Stimulated activated CD8-positive, alpha-beta memory T cell treated with anti-CD3 and anti-CD28 coated beads, Interleukin-7, amount 100 ng/mL, for 4 hours (primary cell): Measurements from ENCODE around the gene STAT5A.
"Not testable (repeated sequence)": the region's sequence is repeated elsewhere in the genome, so short reads cannot be mapped to it uniquely, and the experiment has no call there.

ENCODE experiments used
- DNase-seq, 2 donors: peaks; one replicate each; pipeline ENCODE4 v3.0.0-alpha.2; 2020; ENCODE audit warnings: low read depth in 2 of 2

STAT5A gene

DNA sequence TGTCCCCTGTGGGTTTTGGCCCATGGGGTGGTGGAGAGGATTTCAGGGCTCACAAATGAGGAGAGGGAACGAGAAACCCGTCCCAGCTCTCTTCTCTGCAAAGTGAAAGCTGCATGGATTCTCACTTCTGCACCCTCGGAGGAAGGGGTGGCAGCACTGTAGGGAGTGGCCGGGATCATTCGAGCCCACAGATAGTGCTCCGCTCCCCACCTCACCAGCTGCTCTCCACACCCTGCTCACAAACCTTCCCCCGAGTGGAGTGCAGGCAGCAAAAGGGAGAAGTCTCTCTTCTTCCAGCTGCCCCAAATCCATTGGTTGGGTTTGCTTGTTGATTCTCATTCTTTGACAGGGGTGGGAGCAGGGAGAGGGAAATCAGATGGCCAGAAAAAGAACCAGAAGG is 20.1 kb downstream of the STAT5A start:
- DNase-seq: no peak

DNA sequence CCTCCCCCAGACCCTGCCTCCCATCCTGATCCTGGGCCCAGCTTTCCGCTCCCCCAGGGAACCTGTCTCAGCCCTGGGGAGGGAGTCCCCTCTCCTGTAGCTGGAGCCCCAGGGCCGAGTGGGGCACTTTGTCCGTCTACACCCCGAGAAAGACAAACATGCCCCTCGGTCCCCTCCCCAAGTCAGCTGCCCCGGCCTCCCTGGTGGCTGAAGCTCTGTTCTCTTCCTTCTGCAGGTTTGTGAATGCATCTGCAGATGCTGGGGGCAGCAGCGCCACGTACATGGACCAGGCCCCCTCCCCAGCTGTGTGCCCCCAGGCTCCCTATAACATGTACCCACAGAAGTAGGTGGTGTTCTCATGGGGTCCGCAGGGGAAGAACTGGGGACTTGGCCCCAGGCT is 20.8 kb downstream of the STAT5A start:
- DNase-seq: no peak

DNA sequence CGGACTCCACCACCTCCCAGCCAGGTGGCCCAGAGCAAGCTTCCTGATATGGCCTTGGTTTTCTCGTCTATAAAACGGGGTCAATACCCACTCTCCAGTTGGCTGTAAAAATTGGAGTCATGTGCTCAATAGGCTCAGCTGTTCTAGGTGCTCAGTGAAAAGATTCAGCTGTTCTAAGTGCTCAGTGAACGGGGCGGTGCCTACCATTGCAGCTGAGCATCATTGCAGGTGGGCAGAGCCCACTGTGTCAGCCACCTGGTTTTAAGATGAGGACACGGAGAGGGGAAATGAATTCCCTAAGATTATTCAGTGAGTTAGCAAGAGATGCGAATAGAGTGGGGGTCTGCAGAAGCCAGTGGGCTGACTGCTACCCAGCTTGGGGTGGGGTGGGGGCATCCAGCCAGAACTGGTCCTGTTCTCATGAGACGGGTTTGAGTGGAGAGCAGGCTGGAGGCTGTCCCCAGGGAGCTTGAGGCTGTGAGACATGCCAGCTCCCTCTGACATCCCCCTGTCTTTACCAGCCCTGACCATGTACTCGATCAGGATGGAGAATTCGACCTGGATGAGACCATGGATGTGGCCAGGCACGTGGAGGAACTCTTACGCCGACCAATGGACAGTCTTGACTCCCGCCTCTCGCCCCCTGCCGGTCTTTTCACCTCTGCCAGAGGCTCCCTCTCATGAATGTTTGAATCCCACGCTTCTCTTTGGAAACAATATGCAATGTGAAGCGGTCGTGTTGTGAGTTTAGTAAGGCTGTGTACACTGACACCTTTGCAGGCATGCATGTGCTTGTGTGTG is 21.9 kb downstream of the STAT5A start:
- DNase-seq: no peak

DNA sequence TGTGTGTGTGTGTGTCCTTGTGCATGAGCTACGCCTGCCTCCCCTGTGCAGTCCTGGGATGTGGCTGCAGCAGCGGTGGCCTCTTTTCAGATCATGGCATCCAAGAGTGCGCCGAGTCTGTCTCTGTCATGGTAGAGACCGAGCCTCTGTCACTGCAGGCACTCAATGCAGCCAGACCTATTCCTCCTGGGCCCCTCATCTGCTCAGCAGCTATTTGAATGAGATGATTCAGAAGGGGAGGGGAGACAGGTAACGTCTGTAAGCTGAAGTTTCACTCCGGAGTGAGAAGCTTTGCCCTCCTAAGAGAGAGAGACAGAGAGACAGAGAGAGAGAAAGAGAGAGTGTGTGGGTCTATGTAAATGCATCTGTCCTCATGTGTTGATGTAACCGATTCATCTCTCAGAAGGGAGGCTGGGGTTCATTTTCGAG is 22.5 kb downstream of the STAT5A start:
- no peak for DNase-seq

DNA sequence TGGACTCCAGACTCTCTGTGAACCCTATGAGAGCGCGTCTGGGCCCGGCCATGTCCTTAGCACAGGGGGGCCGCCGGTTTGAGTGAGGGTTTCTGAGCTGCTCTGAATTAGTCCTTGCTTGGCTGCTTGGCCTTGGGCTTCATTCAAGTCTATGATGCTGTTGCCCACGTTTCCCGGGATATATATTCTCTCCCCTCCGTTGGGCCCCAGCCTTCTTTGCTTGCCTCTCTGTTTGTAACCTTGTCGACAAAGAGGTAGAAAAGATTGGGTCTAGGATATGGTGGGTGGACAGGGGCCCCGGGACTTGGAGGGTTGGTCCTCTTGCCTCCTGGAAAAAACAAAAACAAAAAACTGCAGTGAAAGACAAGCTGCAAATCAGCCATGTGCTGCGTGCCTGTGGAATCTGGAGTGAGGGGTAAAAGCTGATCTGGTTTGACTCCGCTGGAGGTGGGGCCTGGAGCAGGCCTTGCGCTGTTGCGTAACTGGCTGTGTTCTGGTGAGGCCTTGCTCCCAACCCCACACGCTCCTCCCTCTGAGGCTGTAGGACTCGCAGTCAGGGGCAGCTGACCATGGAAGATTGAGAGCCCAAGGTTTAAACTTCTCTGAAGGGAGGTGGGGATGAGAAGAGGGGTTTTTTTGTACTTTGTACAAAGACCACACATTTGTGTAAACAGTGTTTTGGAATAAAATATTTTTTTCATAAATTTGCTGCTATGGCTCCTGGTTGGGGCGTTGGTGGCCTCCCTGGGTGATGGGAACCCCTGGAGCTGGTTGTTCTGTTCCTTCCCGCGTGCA is 23.1 kb downstream of the STAT5A start:
- DNase-seq: no peak

DNA sequence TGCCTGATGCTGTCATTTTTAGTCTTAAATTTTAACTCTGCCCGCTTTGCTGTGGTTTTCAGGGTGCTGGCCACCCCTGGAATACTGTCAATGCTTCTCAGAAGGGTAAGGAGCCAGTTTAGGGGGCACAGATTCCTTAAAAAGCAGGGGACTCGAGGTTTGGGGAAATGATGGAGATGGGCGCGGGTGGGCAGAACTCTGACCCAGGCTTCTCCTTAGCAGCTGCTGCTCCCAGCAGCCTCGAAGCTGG is 23.7 kb downstream of the STAT5A start:
- no peak for DNase-seq

DNA sequence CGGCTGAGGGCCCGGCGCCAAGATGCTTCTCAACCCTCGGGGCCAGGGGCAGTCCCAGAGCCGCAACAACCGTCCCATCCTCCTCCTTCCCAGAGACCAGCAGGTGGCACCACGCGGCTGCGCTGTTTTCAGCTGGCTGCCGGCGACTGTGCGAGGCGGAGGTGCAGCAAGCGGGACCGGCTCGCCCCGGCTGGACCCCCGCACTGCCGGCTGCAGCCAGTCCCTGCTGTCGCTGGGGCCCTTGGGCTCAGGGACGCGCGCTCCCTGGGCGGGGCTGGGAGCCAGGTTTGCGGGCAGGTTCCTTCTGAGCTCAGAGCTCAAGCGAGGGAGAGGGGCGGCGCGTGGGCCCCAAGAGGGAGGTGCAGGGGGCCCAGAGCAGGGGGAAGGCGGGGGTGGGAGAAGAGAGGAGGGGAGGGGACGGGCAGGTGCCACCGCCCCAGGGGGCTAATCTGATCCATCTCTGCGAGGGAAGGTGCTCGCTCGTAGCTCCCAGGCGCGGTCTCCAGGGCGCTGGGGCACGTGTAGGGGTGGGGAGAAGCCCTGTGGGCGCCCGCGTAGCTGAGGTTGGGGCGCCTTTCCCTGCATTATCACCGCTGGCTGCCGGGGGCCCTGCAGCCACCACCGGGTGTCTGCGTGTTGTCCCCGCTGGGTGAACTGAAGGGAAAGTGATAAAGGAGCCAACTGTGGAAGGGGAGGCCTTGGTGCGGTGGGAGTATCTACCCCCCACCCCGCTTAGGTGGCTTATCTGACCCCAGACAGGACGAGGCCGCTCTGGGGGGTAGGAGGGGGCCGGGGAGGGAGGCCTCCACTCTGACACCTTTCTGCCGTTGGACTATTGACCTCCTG is 24.2 kb downstream of the STAT5A start:
- DNase-seq: peak; percentile 58 to 65

DNA sequence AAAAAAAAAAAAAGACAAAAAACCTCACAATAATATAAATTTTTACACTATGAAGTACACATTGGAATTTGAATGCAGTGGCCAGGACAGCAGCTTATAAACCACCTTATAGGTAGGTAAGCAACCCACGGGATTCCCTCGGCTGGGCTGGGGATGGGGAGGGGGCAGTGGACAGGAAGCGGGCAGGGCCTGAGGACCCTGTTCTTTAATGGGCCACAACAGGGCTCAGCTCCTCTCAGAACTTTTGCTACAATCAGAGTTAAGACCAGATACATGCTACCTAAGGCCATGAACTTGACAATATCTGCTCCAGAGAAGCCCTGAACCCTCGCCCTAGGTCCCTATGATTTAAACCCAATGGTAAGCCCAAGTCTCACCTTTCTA is 25.1 kb downstream of the STAT5A start:
- no peak for DNase-seq

DNA sequence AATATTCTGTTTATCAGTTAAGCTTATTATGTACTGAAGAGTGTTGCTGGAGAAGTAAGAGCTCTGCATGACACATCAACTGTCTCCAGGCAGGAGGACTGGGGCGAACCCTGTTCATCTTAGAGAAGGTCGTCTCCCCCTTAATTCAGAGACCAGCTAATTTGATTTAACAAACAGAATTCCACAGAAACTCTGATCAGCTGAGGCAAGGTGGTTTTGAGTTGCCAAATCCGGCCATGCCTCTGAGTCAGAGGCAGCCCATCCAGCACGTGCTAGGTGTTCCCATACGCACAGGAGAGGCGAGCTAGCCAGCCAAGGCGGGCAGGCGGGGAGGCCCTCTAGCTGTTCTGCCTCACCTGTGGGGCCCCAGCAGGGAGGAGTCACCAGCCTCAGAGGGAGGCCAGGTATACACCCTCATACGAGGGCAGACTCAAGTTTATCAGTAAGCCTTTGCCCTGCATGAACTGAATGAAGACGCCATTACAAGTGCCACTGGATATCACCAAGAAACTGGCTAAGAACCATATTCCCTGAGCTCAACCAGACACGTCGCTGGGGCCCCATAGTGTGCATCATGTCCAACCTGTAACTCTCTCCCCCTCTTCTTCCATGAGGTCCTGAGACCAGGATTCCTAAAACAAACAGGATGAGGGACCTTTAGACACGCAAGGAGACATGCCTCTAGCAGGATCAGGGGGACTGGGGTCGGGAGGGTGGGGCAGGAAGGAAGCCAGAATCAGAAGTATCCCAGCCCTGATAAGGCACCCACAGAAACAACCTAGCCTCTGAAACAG is 25.7 kb downstream of the STAT5A start:
- peak in 1 of 2 donors; percentile 17 for DNase-seq

DNA sequence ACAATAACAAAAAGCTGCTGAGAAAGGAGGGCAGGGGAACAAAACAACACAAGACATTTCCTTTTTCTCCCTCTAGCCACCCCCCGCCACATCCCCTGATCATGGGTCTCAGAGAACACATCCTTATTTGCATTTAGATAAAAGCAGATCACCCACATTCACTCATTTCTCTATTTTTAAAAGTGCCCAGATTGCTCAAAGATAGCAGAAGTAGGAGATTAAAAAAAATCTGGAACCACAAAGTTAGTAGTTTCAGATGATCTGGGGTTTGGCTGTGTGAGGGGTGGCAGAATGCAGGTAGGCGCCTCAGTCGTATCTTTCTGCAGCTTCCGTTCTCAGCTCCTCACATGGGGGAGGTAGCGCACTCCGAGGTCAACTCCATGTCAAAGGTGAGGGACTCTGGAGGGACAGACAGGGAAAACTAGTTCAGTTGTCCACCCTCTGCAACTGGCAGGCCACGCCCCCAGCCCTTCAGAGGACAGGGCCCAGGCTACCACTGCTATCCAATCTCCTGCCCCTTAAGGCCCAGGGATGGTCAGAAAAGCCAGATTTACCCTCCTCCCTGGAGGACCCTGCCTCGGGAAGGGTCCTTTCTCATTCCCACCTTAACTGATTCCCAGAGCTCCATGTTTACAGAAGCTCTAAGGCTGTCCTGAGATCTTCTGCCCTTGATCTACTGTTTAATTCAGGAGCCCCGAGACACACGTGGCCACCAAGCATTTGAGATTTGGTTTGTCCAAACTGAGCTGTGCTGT is 27.3 kb downstream of the STAT5A start:
- DNase-seq: no peak

DNA sequence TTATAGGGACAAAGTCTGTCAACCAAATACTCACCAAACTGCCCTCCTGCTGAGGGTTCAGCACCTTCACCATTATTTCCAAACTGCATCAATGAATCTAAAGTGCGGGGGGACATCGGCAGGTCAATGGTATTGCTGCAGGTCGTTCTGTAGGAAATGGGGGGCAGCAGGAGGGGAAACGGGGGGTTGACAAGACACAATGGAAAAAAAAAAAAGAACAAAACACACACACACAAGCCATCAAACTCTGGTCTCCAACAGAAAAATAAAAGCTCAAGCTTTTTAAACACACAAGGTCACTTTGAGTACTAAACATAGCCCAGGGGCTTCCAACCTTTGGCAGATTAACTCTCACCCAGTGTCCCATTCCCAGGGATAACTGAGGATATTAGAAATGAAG is 28.5 kb downstream of the STAT5A start:
- DNase-seq: no peak

DNA sequence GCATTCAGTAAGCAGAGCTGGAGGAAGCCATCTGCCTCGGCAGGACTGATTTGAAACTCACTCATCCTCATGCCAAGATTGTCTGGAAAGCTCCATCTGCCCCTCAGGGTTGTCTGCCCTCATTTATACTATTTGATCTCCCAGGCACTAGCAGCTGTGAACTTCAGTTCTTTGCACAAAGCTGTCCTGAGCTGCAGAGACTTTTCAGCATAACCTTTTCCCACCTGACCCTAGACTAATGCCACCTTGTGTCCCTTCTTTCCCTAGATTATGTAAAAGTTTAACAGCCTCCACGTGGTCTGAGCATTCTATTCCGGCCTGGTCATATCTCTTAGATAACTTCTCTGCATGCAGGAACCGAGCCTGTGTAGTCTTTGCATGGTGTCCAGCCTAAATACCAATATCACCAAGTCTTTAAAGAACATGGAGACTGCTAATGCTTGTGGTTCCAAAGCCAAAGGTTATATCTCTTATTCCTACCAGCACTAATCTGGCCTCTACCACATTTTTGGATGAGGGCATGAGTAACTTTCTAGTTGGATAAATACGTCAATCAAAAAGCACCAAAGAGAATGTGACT is 29.1 kb downstream of the STAT5A start:
- DNase-seq: no peak

DNA sequence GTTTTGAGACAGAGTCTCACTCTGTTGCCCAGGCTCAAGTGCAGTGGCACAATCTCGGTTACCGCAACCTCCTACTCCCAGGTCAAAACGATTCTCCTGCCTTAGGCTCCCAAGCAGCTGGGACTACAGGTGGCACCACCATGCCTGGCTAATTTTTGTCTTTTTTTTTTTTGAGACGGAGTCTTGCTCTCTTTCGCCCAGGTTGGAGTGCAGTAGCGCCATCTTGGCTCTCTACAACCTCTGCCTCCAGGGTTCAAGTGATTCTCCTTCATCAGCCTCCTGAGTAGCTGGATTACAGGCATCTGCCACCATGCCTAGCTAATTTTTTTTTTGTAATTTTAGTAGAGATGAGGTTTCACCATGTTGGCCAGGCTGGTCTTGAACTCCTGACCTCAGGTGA is 29.7 kb downstream of the STAT5A start:
- not testable (repeated sequence) for DNase-seq

DNA sequence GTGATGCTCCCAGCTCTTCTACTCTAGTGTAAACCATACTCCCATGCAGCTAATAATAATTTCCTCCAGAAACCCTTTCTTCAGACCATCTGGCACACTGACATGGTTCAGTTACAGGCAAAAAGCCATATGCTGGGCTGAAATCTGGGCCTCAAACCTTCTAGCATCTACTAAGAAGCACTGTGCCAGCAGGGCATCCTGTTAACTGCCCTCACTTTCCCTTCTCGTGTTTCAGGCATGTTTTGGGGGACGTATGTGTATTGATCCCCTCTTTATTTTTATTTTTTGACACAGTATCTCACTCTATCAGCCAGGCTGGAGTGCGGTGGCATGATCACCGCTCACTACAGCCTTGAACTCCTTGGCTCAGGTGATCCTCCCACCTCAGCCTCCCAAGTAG is 33.3 kb downstream of the STAT5A start:
- DNase-seq: no peak

DNA sequence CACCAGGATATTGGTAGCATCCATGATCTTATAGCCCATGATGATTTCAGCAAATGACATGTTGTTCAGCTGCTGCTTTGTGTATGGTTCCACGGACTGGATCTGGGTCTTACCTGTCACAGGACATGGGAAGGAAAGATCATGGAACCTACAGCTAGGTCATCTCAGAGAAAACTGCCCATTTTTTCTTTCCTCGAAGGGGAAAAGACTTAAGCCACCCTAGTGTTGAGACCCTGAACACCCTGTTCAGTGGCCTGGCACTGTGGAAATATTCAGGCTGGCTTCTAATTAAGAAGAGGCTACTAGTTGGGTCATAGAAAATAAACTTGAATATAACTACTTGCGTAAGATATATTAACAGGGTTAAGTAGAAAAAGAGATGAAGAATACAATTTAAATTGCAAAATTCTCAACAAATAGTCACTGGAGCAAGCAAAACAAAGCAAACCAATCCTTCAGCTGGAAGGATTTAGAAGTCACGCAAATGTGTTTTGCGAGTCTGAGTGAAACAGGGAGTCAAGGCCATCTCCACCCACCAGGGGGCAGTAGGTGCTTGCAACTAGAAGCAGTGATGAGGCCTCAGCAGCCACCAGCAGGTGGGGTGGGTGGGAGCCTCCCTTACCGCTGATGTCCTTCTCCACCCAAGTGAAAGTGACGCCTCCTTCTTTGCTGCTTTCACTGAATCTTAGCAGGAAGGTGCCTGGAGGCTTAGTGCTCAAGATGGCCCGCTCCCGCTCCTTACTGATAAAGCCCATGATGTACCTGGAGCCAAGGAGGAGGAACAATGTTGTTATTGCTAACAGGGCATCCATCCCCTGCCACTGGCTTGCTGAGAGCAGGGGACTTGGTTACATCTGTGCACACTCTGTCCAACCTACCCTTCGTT is 34.3 kb downstream of the STAT5A start:
- DNase-seq: peak; percentile 86 to 93

DNA sequence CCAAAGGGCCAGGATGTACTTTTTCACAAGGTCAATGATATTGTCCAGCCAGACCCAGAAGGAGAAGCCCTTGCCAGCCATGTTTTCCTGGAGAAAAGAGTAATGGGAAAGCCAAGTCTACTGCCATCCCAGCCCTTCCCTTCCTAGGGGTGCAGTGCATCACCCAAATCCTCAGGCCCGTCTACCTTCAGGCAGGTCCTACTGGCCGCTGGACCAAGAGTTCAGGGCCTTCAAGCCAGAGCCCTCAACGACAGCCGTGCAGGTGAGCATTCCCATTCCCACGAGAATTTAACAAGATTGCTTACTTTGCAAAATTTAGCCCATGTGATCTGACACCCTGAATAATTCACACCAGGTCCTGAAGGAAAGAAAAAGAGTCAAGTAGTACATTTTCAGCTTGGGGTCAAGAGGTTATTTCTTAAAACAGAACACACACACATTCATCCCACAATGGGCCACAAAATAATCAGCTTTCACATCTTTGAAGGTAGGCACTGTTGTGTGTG is 35.0 kb downstream of the STAT5A start:
- no peak for DNase-seq

DNA sequence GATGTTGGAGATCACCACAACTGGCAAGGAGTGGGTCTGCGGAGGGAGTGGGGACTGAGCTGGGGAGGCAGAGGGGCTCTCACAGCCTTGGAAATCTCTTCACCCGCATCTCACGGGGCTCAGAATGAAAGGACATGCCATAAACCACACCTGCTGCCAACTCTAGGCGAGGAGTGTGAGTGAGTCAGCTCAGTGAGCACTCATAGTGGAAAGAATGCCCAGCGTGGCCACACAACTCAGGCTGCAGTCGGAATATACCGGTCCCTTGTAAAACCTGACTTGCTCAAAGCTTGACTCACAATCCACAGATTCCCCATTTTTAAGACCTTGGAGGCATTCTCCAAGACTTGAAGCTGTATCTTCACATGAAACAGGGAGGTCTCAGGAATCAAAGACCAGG is 36.7 kb downstream of the STAT5A start:
- DNase-seq: no peak

DNA sequence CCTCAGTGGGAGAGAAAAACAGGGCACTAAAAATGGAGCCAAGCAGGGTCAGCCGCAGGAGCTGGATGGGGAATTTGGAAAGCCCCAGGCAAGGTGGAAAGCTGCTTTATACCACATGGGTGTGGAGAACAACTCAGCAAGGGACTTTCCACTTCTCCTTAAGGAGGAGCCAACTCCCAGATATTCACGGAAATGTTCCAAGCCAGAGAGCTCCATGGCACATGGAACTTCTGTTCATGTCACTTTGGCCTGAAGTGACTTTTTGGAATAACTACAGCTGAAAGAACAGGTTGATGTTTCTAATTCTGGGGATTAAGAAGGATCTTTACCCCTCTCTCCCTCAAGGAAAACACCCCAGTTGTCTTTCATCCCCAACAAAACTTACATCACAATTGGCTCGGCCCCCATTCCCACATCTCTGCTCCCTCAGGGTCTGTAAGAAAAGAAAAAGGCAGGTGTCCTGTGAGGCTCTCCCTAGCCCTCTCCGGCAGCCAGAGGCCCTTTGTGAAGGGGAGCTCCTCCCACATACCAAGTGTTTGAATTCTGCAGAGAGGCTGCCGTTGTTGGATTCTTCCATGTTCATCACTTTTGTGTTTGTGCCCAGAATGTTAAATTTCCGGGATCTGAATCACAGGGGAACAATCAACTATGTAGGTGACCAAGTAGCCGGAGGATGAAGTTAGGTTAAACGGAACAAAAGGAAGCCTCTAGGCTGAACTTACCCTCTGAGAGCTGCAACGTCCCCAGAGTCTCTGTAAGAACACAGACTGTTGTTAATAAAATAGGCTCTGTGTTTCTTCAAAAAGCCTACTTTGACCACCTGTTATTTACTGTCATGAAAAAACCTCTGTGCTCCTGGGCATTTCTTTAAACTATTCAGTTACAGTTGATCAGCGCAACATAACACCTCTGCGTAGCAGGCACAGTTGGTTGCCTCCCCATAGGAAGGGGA is 41.0 kb downstream of the STAT5A start:
- no peak for DNase-seq
